Nasal cavity respiratory epithelium epithelial cell of viscerocranial mucosa (primary cell): Measurements from ENCODE around the gene CABS1. TPM values are rescaled to one million over a fixed set of nuclear protein-coding genes. Genes with fewer than 3 reads are reported as not detected.

ENCODE experiments used
- total RNA-seq: library from RNA; depleted of rRNA; stranded (reverse); fragments of >200 nt; gene quantifications from 2 replicates; pipeline ENCODE4 v1.2.3, GENCODE V29; 2014

Gene CABS1
- total RNA-seq, result not detected in 2 replicates

GRCh38 chr4:70334681-70335080 lies at the start of gene CABS1:
Gene CABS1, plus strand, starts transcription at chr4:70334981. Its CDS starts 59 bp downstream, at chr4:70335040.

GRCh38 chr4:70360460-70360859 lies 25.7 kb downstream of the CABS1 start, which contains the start of gene SMR3A:
Gene SMR3A, plus strand, starts transcription at chr4:70360760. Its CDS starts 1,356 bp downstream, at chr4:70362116.

GRCh38 chr4:70382691-70383181 lies 48.0 kb downstream of the CABS1 start, which contains the start of gene SMR3B:
Gene SMR3B, plus strand, starts transcription at chr4:70383131. Its CDS starts 1,380 bp downstream, at chr4:70384511.

Other genes with a start within 250 kb of the CABS1 start
- not detected in 2 replicates for gene PRR27, start 180.7 kb upstream of the CABS1 start, total RNA-seq
- gene ODAM, start 139.3 kb upstream of the CABS1 start, total RNA-seq, result not detected in 2 replicates
- not detected in 2 replicates for gene FDCSP, start 108.9 kb upstream of the CABS1 start, total RNA-seq
- gene CSN3, start 92.4 kb upstream of the CABS1 start, total RNA-seq, result not detected in 2 replicates
- not detected in 2 replicates for gene SMR3A, start 25.8 kb downstream of the CABS1 start, total RNA-seq
- gene SMR3B, start 48.1 kb downstream of the CABS1 start, total RNA-seq, result not detected in 2 replicates
- not detected in 2 replicates for gene OPRPN, start 63.0 kb downstream of the CABS1 start, total RNA-seq
- gene MUC7, start 137.2 kb downstream of the CABS1 start, total RNA-seq, result not detected in 2 replicates
- gene AMTN, start 183.6 kb downstream of the CABS1 start, total RNA-seq, result 0.34 and 1.3 TPM in 2 replicates